ENCODE results near the gene ST7. TPM values are rescaled to one million over a fixed set of nuclear protein-coding genes. Genes with fewer than 3 reads are reported as not detected.

ST7 gene
- total RNA-seq, 2 experiments from 2014 or later = 4.6 to 5.6 TPM

DNA sequence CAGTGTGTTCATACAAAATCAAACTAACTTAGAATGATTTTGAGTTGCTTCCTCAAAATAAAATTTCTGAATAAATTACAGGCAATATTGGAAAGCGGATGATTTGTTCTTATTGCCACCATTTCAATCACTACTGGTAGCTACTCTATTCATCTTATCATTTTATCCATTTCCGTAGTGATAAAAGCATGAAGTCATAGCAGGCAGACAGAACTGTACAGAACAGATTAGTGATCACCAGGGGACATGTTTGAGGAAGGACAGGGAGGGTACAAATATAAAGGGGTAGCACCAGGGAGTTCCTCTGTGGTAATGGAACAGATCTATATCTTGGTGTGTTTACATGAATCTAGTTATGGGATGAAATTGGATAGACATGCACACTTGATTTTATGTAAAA, 231.1 kb downstream of the ST7 start:
- ATAC-seq (ENCODE audit: low read depth) (no peak), DNase-seq (no peak)
- no peaks in the 10 kb centered on the region for H3K27me3 Mint-ChIP-seq
- no peaks in the 10 kb centered on the region for H3K9me3 Mint-ChIP-seq
- H3K4me3 Mint-ChIP-seq = no peak overlapping the region
- H3K27ac Mint-ChIP-seq = no peak overlapping the region
- peaks cover 2% of the 10 kb centered on the region for H3K4me1 Mint-ChIP-seq
- POLR2A ChIA-PET = no interaction called here
- H3K36me3 Mint-ChIP-seq = peaks cover 1% of the 10 kb centered on the region

DNA sequence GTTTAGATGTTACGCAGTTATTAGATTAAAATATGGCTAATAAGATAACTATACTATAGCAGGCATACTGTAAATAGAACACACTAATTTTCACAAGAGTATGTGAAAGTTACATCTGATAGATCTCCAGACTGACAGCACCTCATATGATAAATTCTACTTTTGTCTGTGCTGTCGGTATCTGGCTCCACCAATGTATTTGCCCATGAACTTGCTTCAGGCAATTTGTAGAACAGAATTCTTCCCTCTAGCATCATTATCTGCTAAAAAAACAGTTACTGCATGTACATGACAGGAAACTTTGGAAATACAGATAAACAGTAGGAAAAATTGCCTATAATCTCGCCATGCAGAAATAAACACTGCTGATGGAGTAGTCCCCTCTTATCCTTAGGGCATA, 231.8 kb downstream of the ST7 start:
- Mint-ChIP-seq H3K9me3 (no peaks in the 10 kb centered on the region), H3K27me3 (no peaks in the 10 kb centered on the region), H3K4me3 (no peak overlapping the region), H3K27ac (no peak overlapping the region), H3K36me3 (peaks cover 1% of the 10 kb centered on the region), H3K4me1 (peaks cover 2% of the 10 kb centered on the region)
- DNase-seq = no peak
- ATAC-seq (ENCODE audit: low read depth) = no peak
- POLR2A ChIA-PET = no interaction called here

DNA sequence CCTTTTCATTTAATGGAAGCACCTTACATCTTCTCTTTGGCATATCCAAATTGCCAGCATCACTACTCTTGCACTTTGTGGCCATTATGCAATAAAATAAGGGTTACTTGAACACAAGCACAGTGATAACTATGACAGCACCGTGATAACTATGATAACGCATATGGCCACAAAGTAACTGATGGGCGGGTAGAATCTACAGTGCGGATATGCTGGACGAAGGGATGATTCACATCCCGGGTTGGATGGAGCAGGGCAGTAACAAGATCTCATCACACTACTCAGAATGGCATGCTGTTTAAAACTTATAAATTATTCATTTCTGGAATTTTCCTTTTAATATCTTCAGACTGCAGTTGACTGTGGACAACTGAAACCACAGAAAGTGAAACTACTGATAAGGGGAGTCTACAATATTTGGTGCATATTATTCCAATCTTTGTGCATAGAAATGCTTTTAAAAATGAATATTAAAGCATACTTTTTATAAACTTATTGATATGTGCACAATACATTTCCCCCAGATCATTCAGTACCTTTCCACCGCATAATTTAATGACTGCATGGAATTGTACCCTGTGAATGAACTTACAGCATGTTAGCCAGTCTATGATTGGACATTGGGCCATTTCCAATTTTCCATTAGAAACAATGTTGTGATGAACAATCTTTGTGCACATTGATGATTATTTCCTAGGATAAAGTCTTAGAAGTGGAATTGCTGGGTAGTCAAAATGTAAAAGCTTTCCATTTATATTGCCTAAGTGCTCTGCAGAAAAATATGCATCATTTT, 233.1 kb downstream of the ST7 start:
- Mint-ChIP-seq H3K4me3 (no peak overlapping the region), H3K36me3 (peaks cover 1% of the 10 kb centered on the region), H3K27me3 (no peaks in the 10 kb centered on the region), H3K4me1 (peaks cover 2% of the 10 kb centered on the region), H3K9me3 (no peaks in the 10 kb centered on the region), H3K27ac (no peak overlapping the region)
- DNase-seq (no peak), ATAC-seq (ENCODE audit: low read depth) (no peak)
- POLR2A ChIA-PET = no interaction called here

DNA sequence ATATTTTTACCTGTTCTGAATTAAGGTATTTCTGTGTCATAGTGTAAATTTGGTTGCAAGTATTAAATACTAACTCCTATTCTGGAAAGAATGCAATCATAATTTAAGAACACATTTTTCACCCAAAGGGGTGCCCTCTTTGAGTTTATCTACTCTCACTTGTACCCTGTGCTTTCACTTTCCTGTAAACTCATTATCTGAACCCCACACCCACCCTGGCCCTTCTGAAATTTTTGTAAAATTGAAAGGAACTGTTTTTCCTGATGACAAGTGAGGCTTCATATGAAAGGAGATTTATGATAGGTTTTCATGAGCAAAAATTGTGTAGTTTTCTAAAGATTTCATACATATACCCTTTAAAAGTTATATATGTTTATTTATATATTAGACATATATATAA, 235.1 kb downstream of the ST7 start:
- no peaks in the 10 kb centered on the region for H3K9me3 Mint-ChIP-seq
- no peak overlapping the region for H3K4me3 Mint-ChIP-seq
- peaks cover 3% of the 10 kb centered on the region for H3K4me1 Mint-ChIP-seq
- no peak for DNase-seq
- no peak for ATAC-seq (ENCODE audit: low read depth)
- POLR2A ChIA-PET = no interaction called here
- H3K27ac Mint-ChIP-seq = no peak overlapping the region
- no peaks in the 10 kb centered on the region for H3K27me3 Mint-ChIP-seq
- H3K36me3 Mint-ChIP-seq = peaks cover 1% of the 10 kb centered on the region

DNA sequence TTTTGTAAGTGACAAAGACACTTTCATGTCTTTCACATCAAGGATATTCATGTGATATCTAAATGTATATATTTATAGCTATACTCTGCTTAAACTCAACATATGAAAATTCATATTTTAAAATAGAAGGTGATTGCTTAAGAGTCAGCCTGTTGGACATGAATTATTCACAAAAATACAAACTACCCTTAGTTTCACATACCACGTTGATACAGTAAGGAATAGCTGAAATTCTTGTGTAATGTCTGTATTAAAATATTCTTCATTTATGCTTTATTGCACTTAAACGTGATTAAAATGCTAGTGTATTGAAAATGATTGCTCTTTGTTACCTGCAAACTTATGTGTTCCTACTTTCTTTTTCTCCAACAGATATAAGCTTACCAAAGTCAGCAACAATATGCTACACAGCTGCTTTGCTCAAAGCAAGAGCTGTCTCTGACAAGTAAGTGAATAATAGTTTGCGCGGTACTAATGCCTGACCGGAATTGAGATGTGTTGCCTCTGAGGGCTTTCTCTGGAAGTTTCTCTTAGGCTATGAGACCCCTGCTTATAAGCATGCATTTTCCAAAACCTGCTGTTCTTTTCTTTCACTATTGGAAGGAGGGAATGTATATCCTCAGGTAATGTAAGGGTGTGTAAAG, 235.8 kb downstream of the ST7 start:
- Mint-ChIP-seq H3K4me1 (peaks cover 3% of the 10 kb centered on the region), H3K27ac (no peak overlapping the region), H3K36me3 (no peaks in the 10 kb centered on the region), H3K4me3 (no peak overlapping the region), H3K9me3 (no peaks in the 10 kb centered on the region), H3K27me3 (no peaks in the 10 kb centered on the region)
- POLR2A ChIA-PET = no interaction called here
- ATAC-seq (ENCODE audit: low read depth) = no peak
- DNase-seq = no peak

DNA sequence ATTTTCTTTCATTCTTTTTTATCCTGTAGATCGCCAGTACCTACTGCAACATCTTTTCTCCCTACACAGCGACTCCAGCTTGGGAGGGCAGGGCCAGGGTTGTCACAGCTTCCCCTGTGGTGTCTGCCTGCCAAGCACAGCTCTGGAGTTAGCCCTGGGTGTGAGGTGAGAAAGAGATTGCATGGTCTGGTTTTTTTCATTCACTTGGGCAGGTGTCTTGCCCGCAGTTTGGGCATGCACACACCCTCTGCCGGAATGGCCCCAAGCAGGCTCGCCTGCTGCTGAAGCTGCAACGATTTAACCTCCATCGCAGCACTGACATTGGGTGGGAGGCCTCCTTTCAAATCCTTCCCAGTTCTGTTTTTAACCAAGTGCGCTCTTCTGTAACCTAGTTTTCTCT, 236.8 kb downstream of the ST7 start:
- Mint-ChIP-seq H3K36me3 (no peaks in the 10 kb centered on the region), H3K4me3 (no peak overlapping the region), H3K4me1 (peaks cover 3% of the 10 kb centered on the region), H3K27me3 (no peaks in the 10 kb centered on the region), H3K9me3 (no peaks in the 10 kb centered on the region), H3K27ac (no peak overlapping the region)
- DNase-seq = no peak
- ATAC-seq (ENCODE audit: low read depth) = no peak
- POLR2A ChIA-PET = no interaction called here

DNA sequence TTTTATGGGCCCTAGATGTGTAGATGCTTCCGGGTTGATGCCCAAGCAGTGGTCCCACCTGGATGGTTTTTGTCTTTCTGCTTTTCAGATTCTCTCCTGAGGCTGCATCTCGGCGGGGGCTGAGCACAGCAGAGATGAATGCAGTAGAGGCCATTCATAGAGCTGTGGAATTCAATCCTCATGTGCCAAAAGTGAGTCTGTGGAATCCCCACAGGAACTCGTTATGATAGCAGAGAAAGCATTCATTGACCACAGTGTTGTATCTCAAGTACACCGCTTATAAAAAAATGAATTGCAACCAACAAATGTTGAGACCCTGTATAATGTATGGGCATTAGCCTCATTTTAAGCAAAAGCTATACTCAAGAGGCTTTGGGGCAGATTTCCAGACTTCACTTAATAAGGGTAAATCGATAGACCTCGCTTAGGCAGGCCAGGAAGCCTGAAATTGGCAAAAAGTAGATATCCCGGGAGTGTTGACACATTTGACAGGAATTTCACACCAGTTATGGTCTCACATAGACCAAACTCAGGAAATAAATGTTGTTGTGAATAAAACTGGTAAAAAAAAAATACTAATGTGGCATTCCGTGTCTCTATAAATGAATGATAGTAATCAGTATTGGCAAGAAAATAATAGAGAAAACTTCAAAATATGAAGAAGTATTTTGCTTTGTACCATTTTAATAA, 237.6 kb downstream of the ST7 start:
- no peak overlapping the region for H3K4me3 Mint-ChIP-seq
- H3K9me3 Mint-ChIP-seq = peaks cover 1% of the 10 kb centered on the region
- no peaks in the 10 kb centered on the region for H3K27me3 Mint-ChIP-seq
- H3K36me3 Mint-ChIP-seq = no peaks in the 10 kb centered on the region
- H3K4me1 Mint-ChIP-seq = peaks cover 3% of the 10 kb centered on the region
- DNase-seq = no peak
- H3K27ac Mint-ChIP-seq = no peak overlapping the region
- no peak for ATAC-seq (ENCODE audit: low read depth)
- POLR2A ChIA-PET = no interaction called here

DNA sequence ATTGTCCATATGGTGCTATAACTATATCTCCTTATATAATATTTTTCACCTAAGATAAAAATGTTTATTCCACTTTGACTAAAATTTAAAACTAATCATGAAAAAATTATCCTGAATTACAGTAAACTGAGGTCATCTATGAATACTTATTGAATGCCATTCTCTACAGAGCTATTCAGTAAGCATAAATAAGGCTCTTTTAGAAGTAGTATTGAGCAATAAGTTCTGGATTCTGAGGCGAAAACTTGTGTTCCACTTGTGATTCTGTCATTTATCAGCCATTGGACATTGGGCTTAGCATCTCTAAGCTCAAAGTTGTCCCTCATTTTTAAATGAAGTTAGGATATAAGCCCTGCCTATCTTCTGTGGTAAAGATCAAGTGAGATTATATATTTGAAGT, 238.8 kb downstream of the ST7 start:
- POLR2A ChIA-PET = no interaction called here
- H3K27ac Mint-ChIP-seq = no peak overlapping the region
- no peaks in the 10 kb centered on the region for H3K27me3 Mint-ChIP-seq
- no peak overlapping the region for H3K4me3 Mint-ChIP-seq
- H3K9me3 Mint-ChIP-seq = peaks cover 1% of the 10 kb centered on the region
- H3K4me1 Mint-ChIP-seq = peaks cover 3% of the 10 kb centered on the region
- ATAC-seq (ENCODE audit: low read depth) (no peak), DNase-seq (no peak)
- H3K36me3 Mint-ChIP-seq = no peaks in the 10 kb centered on the region

DNA sequence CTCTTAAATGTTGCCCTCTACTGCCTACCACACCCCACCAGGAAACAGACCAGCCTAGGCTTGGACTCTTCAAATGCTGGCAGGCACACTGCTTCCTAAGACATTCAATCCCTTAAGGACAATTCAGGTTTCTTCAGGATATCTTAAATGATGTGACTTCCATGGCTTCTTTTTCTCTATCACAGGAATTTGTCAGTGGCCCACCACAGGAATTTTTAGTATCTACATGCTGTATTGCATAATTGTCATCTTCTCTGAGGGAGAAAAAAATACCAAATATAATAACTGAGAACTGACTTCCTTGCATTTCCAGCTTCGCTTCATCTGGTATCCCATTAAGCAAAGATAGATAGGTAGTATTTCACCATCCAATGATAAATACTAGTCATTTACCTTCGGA, 240.3 kb downstream of the ST7 start:
- Mint-ChIP-seq H3K4me1 (peaks cover 1% of the 10 kb centered on the region), H3K9me3 (peaks cover 1% of the 10 kb centered on the region), H3K36me3 (no peaks in the 10 kb centered on the region), H3K27me3 (no peaks in the 10 kb centered on the region), H3K4me3 (no peak overlapping the region), H3K27ac (no peak overlapping the region)
- DNase-seq (no peak), ATAC-seq (ENCODE audit: low read depth) (no peak)
- POLR2A ChIA-PET = no interaction called here

DNA sequence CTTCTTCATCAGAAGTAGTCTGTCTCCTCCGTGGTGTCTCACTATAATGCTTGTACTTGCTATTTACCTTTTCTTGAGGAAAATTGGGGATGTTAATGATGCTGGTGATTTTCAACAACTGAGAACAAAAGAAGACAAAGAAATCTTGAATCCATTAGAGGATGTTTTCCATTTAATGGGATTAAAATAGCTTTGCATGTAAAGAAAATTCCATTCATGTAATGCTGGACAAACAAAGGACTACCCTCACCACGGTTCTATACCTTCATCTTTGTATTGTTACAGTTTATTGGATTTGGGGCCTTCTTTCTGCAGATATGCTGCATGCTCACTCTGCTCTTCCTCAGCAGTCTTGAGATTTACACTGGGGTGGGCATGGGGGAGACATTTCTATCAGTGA, 241.1 kb downstream of the ST7 start:
- H3K27me3 Mint-ChIP-seq = no peaks in the 10 kb centered on the region
- DNase-seq (no peak), ATAC-seq (ENCODE audit: low read depth) (no peak)
- no peak overlapping the region for H3K4me3 Mint-ChIP-seq
- H3K27ac Mint-ChIP-seq = no peak overlapping the region
- H3K4me1 Mint-ChIP-seq = peaks cover 1% of the 10 kb centered on the region
- POLR2A ChIA-PET = no interaction called here
- H3K36me3 Mint-ChIP-seq = no peaks in the 10 kb centered on the region
- peaks cover 1% of the 10 kb centered on the region for H3K9me3 Mint-ChIP-seq

DNA sequence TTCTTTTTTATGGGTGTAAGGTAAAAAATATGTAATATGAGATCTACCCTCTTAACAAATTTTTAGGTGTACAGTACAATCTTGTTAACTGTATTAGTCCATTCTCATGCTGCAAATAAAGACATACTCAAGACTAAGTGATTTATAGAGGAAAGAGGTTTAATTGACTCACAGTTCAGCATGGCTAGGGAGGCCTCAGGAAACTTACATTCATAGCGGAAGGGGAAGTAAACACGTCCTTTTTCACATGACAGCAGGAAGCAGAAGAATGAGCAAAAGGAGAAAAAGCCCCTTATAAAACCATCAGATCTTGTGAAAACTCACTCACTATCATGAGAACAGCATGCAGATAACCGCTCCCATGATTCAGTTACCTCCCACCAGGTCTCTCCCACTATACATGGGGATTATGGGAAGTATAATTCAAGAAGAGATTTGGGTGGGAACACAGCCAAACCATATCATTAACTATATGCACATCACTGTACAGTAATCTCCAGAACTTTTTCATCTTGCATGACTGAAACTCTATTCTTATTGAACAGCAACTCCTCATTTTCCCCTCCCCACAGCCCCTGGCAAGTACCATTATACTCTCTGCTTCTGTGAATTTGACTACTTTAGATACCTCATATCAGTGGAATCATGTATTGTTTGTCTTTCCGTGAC, 242.2 kb downstream of the ST7 start:
- H3K27me3 Mint-ChIP-seq = no peaks in the 10 kb centered on the region
- H3K4me1 Mint-ChIP-seq = peaks cover 1% of the 10 kb centered on the region
- H3K4me3 Mint-ChIP-seq = no peak overlapping the region
- H3K27ac Mint-ChIP-seq = no peak overlapping the region
- H3K9me3 Mint-ChIP-seq = peaks cover 1% of the 10 kb centered on the region
- ATAC-seq (ENCODE audit: low read depth) (no peak), DNase-seq (no peak)
- POLR2A ChIA-PET = no interaction called here
- H3K36me3 Mint-ChIP-seq = no peaks in the 10 kb centered on the region

DNA sequence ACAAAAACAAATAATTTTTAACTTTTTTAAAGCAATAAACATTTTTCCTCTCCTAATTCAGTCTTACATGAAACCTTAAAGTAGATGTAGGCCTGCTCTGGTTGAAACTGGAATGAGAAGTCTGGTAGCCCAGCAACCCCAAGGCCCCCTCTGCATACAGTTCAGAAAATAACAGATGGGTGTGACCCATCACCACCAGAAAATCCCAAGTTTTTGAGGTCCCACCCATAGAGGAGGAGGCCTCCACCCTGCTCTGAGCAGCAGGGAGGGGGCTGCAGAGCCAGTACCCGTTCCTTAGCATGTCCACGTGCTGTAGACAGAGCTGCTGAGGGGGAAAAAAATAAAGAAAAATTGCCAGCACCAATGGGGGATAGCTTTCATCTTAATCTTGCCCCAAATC, 246.8 kb downstream of the ST7 start:
- no peaks in the 10 kb centered on the region for H3K27me3 Mint-ChIP-seq
- no peaks in the 10 kb centered on the region for H3K4me1 Mint-ChIP-seq
- no peak overlapping the region for H3K4me3 Mint-ChIP-seq
- H3K9me3 Mint-ChIP-seq = peaks cover 1% of the 10 kb centered on the region
- DNase-seq (no peak), ATAC-seq (ENCODE audit: low read depth) (no peak)
- H3K27ac Mint-ChIP-seq = no peak overlapping the region
- no peaks in the 10 kb centered on the region for H3K36me3 Mint-ChIP-seq
- POLR2A ChIA-PET = no interaction called here

DNA sequence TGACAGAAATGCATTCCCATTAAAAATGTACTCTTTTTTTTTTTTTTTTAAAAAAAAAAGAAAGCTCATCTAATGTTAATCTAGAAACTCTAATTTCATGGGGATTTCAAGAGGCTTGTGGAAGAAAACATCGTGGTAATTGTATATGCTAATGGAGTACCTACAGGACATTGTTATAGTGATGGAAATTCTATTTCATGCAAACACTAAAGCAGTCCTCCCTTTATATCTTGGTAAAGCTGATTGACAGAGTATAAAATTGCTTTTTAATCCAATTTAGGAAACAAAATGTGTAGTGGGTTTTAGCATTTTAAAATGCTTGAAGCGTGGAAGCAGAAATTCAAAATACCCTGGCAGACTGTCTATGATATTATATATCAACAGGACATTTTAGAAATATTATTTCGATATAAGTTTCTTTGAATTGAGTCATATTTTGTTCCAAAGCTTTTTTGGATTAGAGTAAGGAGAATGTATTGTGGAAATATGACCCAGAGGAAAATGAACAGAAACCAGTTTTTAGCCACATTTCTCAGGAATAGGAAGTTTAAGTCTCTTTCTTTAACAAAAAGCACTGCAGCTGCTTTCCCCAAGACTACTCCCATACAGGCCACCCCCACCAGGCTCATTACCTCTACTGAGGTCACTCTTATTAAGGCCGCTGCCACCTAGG, 247.6 kb downstream of the ST7 start:
- no peak for DNase-seq
- POLR2A ChIA-PET = no interaction called here
- Mint-ChIP-seq H3K4me1 (no peaks in the 10 kb centered on the region), H3K4me3 (no peak overlapping the region), H3K36me3 (no peaks in the 10 kb centered on the region), H3K9me3 (no peaks in the 10 kb centered on the region), H3K27ac (no peak overlapping the region), H3K27me3 (no peaks in the 10 kb centered on the region)
- no peak for ATAC-seq (ENCODE audit: low read depth)
